Thyroid gland (tissue), 4 donors: Measurements from ENCODE around the gene MICU2.

Source experiments
- CTCF ChIP-seq, 6 experiments: fragments of 200-600 bp in 3 of 6; fragments of 450-650 bp in 3 of 6; sonication (generic) in 3 of 6; IDR thresholded peaks; one replicate each; pipeline ENCODE4 v1.5.1; 2016 to 2019; ENCODE audit warnings: antibody characterized with exemption in 6 of 6, mild to moderate bottlenecking in 2 of 6, inconsistent platforms in 1 of 6, moderate library complexity in 1 of 6
- POLR2A ChIP-seq, 2 donors: fragments of 450-650 bp; IDR thresholded peaks; one replicate each; pipeline ENCODE4 v1.6.1; 2017; ENCODE audit warnings: antibody characterized with exemption in 2 of 2, mild to moderate bottlenecking in 2 of 2, moderate library complexity in 1 of 2

- no peak for TF ChIP-seq POLR2A (IDR thresholded peaks at IDR 0.05)
- no peak for TF ChIP-seq CTCF (IDR thresholded peaks at IDR 0.05)
Observed at GRCh38 chr13:21537105-21537504, 66.9 kb downstream of the MICU2 start.
